ENCODE data around the gene PCDH10.
"Not testable (repeated sequence)": the region's sequence is repeated elsewhere in the genome, so short reads cannot be mapped to it uniquely, and the experiment has no call there.

Gene PCDH10

GRCh38 chr4:133233922-133234321 is 84.8 kb downstream of the PCDH10 start:
- no peak for DNase-seq (ENCODE audit: low spot score)

GRCh38 chr4:133240451-133240850 is 91.4 kb downstream of the PCDH10 start:
- DNase-seq (ENCODE audit: low spot score): not testable (repeated sequence)

Measured in hematopoietic multipotent progenitor cell treated with erythropoietin and hydrocortisone succinate and interleukin-3 and kit ligand, for 17 days (in vitro differentiated cells).